ENCODE data around the gene DPP9. TPM values are rescaled to one million over a fixed set of nuclear protein-coding genes. Genes with fewer than 3 reads are reported as not detected.

Gene DPP9
- total RNA-seq, 1 experiment from 2014 or later = 46.4 TPM

DNA sequence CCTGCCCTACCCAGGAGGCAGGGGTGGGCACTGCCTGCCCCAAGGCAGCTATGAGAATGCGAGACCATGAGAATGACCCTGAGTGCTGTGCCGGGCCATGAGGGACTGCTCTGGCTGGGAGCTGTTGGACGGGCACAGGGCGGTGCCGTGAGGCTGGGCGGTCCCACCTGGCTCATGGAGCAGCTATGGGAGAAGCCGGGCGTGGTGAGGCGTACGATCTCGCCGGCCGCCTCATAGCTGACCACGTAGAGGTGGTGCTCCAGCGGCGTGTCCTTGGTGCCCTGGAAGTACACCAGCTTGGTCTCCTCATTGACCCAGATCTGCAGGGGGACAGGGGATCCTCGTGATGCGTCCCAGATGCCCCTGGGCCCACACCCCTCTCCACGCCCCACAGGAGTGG is 34.2 kb downstream of the DPP9 start:
- no peaks in the 10 kb centered on the region for H3K27me3 Mint-ChIP-seq (ENCODE audit: low read depth)
- Histone ChIP-seq H3K23me2 (ENCODE audit: insufficient read length, low read depth, low read length, poor library complexity, severe bottlenecking) (no peaks in the 10 kb centered on the region), H4K91ac (ENCODE audit: insufficient read length, low read depth, low read length) (no peak overlapping the region), H4K8ac (replicated peaks; ENCODE audit: insufficient read length, low read depth, low read length) (no peak overlapping the region), H3K18ac (ENCODE audit: insufficient read length, low read depth, low read length) (no peak overlapping the region), H2BK12ac (ENCODE audit: insufficient read length, low read depth, low read length) (no peak overlapping the region), H2BK120ac (ENCODE audit: low read depth, low read length, poor library complexity, severe bottlenecking) (no peak overlapping the region), H3K9ac (ENCODE audit: extremely low read depth, insufficient read length, low read length) (no peak overlapping the region), H4K5ac (ENCODE audit: insufficient read length, low read depth, low read length) (no peak overlapping the region), H3K79me2 (ENCODE audit: insufficient read depth, low read length) (no peaks in the 10 kb centered on the region), H3T11ph (ENCODE audit: low read length) (no peak overlapping the region), H3K4me2 (ENCODE audit: insufficient read depth, insufficient read length, low read length) (no peak overlapping the region), H3K9me3 (ENCODE audit: control insufficient read depth, low read depth, low read length) (no peaks in the 10 kb centered on the region), H3K27me3 (ENCODE audit: insufficient read depth, low read length) (no peaks in the 10 kb centered on the region), H2BK5ac (ENCODE audit: insufficient read length, low read length) (no peak overlapping the region), H3K14ac (ENCODE audit: insufficient read depth, low read length) (no peak overlapping the region), H2BK20ac (ENCODE audit: low read depth, low read length, poor library complexity, severe bottlenecking) (no peak overlapping the region), H3K56ac (ENCODE audit: insufficient read length, low read depth, low read length) (no peak overlapping the region), H2AK5ac (ENCODE audit: insufficient read length, low read length) (no peak overlapping the region), H3K27ac (ENCODE audit: insufficient read length, low read depth, low read length) (no peak overlapping the region), H3K23ac (ENCODE audit: insufficient read length, low read depth, low read length) (no peak overlapping the region), H3K4me1 (ENCODE audit: insufficient read depth, low read length) (no peaks in the 10 kb centered on the region), H3K79me1 (ENCODE audit: insufficient read depth, low read depth, low read length, poor library complexity, severe bottlenecking) (no peaks in the 10 kb centered on the region), H3K4ac (ENCODE audit: low read depth, low read length) (no peak overlapping the region), H2AFZ (ENCODE audit: low read length) (no peak overlapping the region), H4K20me1 (ENCODE audit: control insufficient read depth, insufficient read depth, insufficient read length) (no peaks in the 10 kb centered on the region), H2BK15ac (ENCODE audit: low read depth, low read length) (no peak overlapping the region)
- H3K4me1 Mint-ChIP-seq = no peaks in the 10 kb centered on the region
- H3K4me3 Mint-ChIP-seq = no peak overlapping the region
- no peak overlapping the region; a peak in 1 of 7 replicates for H3K27ac Mint-ChIP-seq
- no peak for TF ChIP-seq CTCF (conservative IDR thresholded peaks at IDR 0.05)
- H3K9me3 Mint-ChIP-seq = no peaks in the 10 kb centered on the region
- peaks cover 23 to 61% (median 35%) of the 10 kb centered on the region in 3 experiments for H3K36me3 Mint-ChIP-seq (ENCODE audit: insufficient read depth in 1 of 3, low read depth in 3 of 3)
- DNase-seq = no peak
- no CpG with 5 or more reads among the region's 19 CpGs for WGBS (ENCODE audit: extremely low coverage, insufficient read length, low lambda C conversion rate)
